PFSK-1 (cell line): ENCODE results near the gene UTP4.

Source experiments
- FOXP2 ChIP-seq: optimal IDR thresholded peaks from 2 replicates; pipeline ENCODE3; 2011; ENCODE audit warnings: borderline replicate concordance, control low read depth, inconsistent platforms; ENCODE audit not compliant: insufficient read depth; ENCODE audit errors: extremely low read length, extremely low read depth
- POLR2AphosphoS5 ChIP-seq: IDR thresholded peaks from 2 replicates; pipeline ENCODE4 v1.6.1; 2012; ENCODE audit warnings: low read depth, mild to moderate bottlenecking, control low read depth, low read length, moderate library complexity
- SIN3A ChIP-seq: IDR thresholded peaks from 2 replicates; pipeline ENCODE4 v1.6.1; 2012; ENCODE audit warnings: mild to moderate bottlenecking, low read length, moderate library complexity, borderline replicate concordance; ENCODE audit not compliant: insufficient read depth
- TAF1 ChIP-seq: IDR thresholded peaks from 2 replicates; pipeline ENCODE4 v1.6.1; 2012; ENCODE audit warnings: low read length, control low read depth, borderline replicate concordance; ENCODE audit not compliant: insufficient read depth
- TF ChIP-seq, protein P1 (sequence below), 2 experiments: IDR thresholded peaks; 2 replicates each; pipeline versions ENCODE4 v1.6.1 to v1.8.0; 2011 to 2012; ENCODE audit warnings: low read depth in 2 of 2, low read length in 2 of 2, control low read depth in 1 of 2, inconsistent platforms in 1 of 2, mild to moderate bottlenecking in 1 of 2, moderate library complexity in 1 of 2; ENCODE audit not compliant: insufficient read depth in 1 of 2

The UTP4 gene

DNA sequence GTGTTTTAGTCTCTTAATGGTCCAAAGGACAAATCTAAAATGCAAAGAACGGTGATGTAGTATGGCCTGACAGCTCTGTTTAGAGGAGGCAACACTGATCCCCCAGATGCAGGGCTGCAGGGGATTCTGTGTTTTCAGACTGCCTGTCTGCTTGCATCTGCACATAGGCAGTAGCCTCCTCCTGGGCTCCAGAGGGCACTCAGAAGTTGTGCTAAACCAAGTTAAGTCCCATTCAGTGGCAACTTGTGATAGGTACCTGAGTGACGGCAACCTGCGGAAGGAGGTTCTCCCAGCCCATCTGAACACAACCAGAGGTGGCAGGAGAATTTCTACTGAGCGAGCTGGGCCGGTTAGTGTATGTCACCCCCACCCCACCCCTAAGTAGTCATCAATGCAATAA, 17.1 kb upstream of the UTP4 start:
- no peak for TF ChIP-seq TAF1
- TF ChIP-seq, protein P1, sequence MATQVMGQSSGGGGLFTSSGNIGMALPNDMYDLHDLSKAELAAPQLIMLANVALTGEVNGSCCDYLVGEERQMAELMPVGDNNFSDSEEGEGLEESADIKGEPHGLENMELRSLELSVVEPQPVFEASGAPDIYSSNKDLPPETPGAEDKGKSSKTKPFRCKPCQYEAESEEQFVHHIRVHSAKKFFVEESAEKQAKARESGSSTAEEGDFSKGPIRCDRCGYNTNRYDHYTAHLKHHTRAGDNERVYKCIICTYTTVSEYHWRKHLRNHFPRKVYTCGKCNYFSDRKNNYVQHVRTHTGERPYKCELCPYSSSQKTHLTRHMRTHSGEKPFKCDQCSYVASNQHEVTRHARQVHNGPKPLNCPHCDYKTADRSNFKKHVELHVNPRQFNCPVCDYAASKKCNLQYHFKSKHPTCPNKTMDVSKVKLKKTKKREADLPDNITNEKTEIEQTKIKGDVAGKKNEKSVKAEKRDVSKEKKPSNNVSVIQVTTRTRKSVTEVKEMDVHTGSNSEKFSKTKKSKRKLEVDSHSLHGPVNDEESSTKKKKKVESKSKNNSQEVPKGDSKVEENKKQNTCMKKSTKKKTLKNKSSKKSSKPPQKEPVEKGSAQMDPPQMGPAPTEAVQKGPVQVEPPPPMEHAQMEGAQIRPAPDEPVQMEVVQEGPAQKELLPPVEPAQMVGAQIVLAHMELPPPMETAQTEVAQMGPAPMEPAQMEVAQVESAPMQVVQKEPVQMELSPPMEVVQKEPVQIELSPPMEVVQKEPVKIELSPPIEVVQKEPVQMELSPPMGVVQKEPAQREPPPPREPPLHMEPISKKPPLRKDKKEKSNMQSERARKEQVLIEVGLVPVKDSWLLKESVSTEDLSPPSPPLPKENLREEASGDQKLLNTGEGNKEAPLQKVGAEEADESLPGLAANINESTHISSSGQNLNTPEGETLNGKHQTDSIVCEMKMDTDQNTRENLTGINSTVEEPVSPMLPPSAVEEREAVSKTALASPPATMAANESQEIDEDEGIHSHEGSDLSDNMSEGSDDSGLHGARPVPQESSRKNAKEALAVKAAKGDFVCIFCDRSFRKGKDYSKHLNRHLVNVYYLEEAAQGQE (IDR thresholded peaks at IDR 0.05; ENCODE audit: insufficient read depth in 1 of 2, low read depth in 2 of 2, low read length in 2 of 2), result no peak
- no peak for TF ChIP-seq FOXP2
- no peak for TF ChIP-seq POLR2AphosphoS5
- no peak for TF ChIP-seq SIN3A

DNA sequence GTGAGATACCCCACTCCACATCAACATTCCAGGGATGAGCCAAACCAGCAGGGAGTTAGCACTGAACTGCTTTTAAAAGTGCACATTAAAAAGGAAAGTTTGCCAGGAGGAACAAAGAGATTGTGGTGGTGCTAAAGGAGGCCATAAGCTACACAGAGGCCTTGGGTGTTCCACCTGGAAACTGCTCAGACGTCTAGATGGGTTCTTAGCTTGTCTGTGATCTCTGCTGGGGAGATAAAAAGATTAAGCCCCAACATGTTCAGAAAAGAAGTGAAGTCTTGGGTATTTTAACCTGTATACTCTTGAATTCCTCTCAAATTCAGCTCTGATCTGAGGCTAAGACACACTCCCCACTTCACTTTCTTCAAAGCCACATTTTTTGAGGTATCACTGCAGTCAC, 16.6 kb upstream of the UTP4 start:
- no peak for TF ChIP-seq TAF1

DNA sequence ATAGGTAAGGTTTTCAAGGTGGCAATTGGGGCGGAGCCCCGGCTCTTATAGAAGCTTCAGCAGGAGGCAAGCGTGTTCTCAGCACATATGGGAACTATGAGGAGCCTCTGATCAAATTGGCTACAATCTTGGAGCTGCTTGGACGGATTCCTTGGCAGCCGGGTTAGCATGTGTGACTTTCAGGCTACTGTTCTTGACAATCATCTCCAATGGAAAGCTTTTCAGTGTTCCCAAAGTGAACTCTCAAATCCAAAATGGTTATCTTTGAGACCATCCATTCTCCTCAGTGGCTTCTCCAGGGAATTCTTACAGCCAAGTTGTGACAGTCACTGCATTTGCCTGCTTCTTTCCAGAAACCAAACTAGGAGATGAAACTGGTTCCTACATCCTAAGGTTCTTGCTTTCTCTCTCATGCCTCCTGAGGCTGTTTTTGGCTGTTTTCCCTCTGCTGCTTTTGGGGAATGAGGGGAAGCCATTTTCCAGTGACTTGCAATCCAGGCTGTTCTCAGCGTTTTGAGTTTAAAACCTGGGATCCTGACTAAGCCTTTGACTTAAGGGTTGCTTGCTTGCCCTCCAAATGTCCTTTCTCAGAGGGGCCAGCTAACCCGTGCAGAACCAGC, 16.1 kb upstream of the UTP4 start:
- no peak for TF ChIP-seq POLR2AphosphoS5
- TF ChIP-seq, protein P1 (IDR thresholded peaks at IDR 0.05; ENCODE audit: insufficient read depth in 1 of 2, low read depth in 2 of 2, low read length in 2 of 2), result no peak

DNA sequence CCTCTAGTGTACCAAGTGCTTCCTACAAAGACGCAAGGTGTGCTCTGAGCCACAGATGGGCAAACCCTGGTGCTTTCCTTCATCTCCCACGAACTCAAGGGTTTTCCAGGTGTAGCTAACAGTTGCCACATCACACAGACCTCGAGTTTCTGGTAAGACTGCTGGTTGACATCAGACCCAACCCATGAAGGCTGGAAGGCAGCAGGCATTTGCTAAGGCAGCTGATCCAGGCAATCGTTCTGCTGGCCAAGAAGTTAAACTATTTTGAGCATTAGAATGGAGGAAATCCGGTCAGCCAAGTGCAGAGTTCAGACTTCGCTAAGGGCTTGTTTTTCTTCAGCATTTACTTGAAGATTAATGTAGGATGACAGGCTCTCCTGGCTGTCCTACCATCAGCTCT, 15.5 kb upstream of the UTP4 start:
- TF ChIP-seq, protein P1 (IDR thresholded peaks at IDR 0.05; ENCODE audit: insufficient read depth in 1 of 2, low read depth in 2 of 2, low read length in 2 of 2), result no peak
- TF ChIP-seq SIN3A, result no peak
- TF ChIP-seq TAF1, result no peak
- no peak for TF ChIP-seq FOXP2
- no peak; the same call in 1 of the 2 replicates for TF ChIP-seq POLR2AphosphoS5

DNA sequence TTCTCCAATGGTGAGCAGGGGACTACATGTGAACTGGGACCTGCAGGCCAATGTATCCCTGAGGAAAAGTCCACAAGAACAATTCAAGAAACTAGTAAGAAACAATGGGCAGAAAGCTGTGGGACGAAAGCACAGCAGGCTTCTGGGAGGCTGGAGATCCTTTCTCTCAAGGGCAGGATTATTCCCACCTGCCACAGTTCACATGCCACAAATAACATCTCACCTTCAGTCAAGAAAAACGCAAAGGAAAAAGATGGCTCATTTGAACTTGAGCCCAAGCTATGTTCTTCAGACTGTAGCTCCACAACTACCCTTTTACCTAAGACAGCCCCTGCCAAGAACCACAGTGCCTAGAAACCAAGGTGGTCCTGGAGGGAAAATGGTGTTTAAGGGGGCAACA, 14.0 kb upstream of the UTP4 start:
- TF ChIP-seq SIN3A (no peak), FOXP2 (no peak), TAF1 (no peak)
- TF ChIP-seq, protein P1 (IDR thresholded peaks at IDR 0.05; ENCODE audit: insufficient read depth in 1 of 2, low read depth in 2 of 2, low read length in 2 of 2), result no peak
